Measurements from ENCODE around the gene SESN1.

GRCh38 chr6:109060571-109060970, 34.1 kb downstream of the SESN1 start:
- no peak for TF ChIP-seq SUZ12 (IDR thresholded peaks at IDR 0.05; ENCODE audit: extremely low read depth, insufficient read depth, insufficient read length)
- TF ChIP-seq YY1 (IDR thresholded peaks at IDR 0.05; ENCODE audit: insufficient read depth, insufficient read length) = no peak
- no peak for TF ChIP-seq ZNF274 (IDR thresholded peaks at IDR 0.05; ENCODE audit: low read depth, low read length)
